Astrocyte of the hippocampus (primary cell): ENCODE data around the gene CELF2.

Source experiments
- DNase-seq: peaks from one replicate; pipeline ENCODE4 v3.0.0; 2011; ENCODE audit warnings: low read depth, low spot score

CELF2 gene

GRCh38 chr10:11154849-11155498 is 137.3 kb downstream of the CELF2 start:
- no peak for DNase-seq

DNA sequence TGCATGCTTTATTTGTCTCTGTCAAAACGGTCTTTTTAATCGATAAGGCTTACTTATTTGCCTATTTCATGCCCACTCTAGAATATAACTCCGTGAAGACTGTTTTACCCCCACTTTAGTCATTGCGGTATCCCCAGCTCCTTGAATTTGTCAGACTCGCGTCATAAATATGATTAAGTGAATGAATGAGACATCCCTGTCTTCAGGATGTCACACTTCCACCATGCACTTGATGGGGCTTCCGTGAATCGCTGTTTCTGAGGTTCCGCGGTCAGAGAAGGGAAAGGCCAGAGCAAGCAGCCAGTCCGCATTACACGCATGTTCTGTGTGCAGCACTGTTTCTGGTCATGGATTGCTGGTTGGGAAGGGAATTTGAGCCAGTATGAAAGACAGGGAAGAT is 138.8 kb downstream of the CELF2 start:
- DNase-seq: no peak

DNA sequence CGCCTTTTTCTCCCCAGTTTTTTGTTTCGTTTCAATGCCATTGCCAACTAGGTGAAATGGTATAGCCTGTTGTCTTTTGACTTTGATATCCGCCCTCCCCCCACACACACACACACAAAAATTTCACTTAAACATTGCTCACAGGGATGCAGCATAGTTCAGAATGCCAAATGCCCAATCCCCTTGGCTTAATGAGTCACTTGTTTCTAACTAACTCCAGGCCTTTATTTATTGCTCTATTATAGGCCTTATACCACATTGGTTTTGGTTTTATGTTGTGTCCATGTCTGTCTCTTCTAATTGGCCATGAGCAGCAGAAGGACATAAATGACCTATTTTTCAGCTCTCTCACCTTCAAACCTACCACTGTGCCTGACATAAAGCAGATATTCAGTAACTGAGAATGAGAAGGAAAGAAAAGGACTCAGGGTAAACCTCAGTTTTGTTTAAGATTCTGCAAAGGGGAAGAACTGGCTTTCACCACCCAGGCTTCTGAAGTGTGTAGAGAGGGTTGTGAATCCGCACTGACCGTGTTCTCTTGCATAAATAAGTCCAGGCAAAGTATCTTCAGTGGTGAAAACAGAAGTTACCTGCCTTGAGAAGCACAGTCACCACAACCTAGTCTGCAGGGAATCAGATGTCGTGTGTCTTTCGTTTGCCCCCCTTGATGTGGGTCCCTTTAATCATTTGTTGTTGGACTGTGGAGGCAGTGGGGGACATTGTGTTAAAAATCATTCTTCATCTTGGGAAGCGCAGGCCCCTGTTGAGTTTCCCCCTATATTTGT is 139.8 kb downstream of the CELF2 start:
- no peak for DNase-seq

DNA sequence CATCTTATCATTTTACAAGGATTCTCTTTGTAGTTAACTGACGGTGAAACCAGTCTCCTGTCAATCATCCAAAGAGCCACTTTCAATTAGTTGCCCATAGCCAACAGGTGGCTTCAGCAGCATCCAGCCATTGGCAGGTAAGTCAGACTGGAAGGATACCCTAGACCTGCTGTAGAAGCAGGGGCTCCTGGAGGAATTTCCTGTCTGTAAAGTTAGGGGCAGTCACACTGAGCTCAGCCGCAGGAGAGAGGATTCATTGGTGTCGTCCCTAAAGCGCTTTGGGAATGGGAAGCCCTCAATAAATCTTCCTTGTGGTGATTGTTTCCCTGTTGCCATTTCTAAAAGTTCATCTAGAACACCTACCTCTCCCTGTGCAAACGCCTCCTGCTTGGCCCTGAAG is 140.4 kb downstream of the CELF2 start:
- no peak for DNase-seq

GRCh38 chr10:11159543-11160215 is 142.0 kb downstream of the CELF2 start:
- peak; percentile 43 for DNase-seq

DNA sequence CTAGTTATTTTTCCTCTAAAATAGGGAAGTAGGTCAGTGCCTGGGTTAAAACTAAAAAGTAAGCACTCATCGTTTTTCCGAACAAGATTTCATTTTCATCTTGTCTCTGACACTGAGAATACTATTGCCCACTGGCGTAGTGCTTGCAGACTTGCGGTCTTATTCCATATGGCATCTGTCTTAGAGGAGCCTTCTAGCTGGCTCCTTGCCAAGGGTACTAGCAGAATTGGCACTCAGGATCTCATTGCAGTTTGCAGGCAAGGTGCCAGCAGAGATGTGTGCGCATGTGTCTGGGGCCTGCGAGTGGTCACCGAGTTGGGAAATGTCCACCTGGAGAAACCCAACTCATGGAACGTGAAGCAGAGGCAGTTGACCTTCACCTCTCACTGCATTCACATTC is 143.4 kb downstream of the CELF2 start:
- DNase-seq: no peak

- DNase-seq: no peak
These were observed 144.2 kb downstream of the CELF2 start for GRCh38 chr10:11161910-11162309.

DNA sequence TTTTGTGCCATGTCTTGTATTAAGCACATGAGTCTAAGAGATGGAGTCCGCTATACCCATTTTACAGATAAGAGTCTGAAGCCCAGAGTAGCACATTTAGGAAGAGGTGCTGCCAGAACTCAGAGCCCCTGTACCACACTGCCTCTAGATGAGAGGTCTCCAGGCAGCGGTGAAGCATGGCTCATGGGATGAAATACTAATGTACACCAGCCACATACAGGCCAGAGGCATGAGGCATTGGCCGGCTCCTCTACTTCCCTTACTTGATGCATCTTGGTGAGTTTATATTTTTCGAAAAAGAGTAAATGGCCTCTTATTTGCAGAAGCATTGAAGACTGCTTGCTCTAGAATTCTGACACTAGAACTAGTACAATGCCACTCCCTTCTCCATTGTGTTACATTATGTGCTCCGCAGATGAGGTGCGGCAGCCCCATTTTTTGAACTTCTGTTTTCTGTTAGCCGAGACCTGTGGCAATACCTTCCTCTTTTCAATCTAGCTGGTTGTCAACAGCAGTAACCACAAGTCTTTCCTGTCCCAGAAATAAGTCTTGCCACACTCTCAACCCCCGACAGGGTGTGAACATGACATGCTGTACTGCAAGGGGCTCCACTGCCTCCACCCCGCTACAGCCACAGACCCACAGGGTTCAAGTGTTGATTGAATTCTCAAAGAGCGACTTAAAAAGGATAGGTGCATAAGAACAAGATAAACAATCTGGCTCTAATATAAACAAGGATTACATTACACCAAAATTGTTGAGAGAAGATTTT is 145.3 kb downstream of the CELF2 start:
- no peak for DNase-seq

DNA sequence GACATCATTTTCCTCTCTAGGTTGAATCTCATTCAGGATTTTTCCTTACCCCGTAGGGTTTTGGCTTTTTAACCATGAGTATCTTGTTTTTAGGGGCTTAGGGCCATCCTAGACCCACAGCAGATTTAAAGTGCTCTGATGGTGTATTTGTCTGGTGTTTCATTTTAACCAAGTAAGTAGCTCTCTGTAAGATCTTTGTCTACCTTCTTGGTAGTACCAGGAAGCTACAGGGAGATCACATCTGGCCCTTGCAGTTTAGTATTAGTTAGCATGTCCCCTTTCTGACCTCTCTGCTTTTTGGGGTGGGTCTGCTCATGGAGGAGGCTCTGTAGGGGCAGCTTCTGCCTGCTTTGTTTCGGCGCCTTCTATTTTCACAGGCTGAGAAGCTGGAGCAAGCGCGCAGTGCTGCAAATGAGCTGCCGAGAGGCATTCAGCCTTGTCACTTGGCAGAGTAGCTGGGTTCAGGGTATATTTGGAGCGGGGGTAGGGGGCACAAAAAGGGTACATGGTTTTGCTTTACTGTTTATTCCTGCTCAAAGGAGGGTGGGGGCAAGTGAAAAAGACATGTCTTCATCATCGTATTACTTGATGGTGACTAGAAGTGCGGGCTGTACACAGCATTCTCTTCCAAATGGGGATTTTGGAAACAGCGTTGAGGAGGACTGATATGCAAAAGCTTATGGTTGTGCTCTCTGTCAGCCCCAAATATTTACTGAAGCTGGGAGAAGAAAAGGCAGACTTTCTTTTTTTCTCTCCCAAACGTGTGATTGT is 146.3 kb downstream of the CELF2 start:
- peak; percentile 42 for DNase-seq

- no peak for DNase-seq
These were observed 146.8 kb downstream of the CELF2 start for GRCh38 chr10:11164551-11164802.

DNA sequence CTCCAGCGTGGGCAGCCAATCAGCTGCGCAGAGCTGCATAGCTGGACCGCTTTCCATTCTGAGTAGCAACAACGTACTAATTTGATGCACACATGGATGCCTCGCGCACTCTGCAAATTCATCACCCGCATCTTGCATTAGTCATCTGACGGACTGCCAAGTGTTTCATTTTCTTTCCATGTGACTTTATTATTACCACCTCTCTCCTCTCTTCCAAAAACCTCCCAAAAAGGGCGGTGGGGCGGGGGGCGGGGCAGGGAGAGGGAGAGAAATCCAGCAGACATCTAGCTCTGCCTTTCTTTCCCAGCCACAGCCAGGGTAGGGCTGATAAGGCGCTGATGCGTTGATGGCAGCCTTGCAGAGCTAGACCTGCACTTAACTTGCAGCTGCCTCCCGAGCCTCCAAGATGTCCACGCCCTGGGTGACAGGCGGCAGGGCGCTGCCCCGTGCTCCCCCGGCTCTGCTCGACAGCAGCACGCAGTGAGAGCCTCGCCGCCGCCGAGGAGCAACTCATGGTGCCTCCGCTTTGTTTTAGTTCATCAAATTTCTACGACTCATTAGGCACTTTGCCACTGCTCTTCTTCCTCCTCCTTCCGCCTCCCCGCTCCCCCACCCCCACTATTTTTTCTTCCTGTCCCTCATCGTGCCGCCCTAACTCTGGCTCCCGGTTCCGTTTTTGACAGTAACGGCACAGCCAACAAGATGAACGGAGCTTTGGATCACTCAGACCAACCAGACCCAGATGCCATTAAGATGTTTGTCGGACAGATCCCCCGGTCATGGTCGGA is 147.3 kb downstream of the CELF2 start:
- peak; percentile 90 for DNase-seq

- peak; percentile 56 for DNase-seq
These were observed 148.2 kb downstream of the CELF2 start for GRCh38 chr10:11165591-11166543.

DNA sequence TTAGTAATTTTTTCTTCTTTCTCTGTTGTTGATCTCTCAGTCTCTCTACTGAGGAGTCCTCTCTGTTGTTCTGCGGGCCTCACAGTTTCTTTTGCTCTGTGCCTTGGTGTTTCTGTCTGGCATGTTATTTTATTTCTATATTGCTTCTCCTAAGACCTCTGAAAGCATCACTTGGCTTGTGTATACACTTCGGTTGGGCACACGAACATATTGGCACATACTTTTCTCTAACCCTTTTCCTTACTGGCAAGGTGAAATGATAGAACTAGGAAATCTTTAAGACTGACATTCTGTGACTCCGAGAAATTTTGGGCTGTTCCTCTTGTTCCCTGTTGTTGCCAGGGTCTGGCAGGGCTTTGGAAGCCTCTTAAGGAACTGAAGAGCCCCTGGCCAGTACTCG is 148.9 kb downstream of the CELF2 start:
- DNase-seq: no peak

- no peak for DNase-seq
These were observed 149.7 kb downstream of the CELF2 start for GRCh38 chr10:11167233-11167966.

- no peak for DNase-seq
These were observed 150.9 kb downstream of the CELF2 start for GRCh38 chr10:11168423-11169090.

DNA sequence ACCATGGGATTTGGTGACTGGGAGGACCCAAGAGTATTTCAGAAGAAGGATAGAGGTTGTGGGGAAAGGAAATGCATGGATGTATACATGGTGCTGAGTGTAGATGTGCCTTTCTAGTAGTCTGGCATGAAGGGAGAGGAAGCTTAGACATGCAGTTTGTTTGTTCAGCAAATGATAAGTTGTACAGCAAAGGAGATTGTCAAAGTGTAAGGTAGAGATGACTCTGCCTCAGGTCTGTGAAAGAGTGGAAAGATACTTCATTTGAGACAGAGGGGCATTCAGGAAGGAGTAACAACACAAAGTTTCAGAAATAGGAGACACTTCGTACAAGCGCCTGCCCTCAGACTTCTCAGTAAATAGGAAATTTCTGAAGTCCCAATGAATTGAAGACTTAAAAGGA is 152.3 kb downstream of the CELF2 start:
- no peak for DNase-seq

GRCh38 chr10:11170574-11170973 is 152.9 kb downstream of the CELF2 start:
- no peak for DNase-seq
